Hepatocyte (in vitro differentiated cells): ENCODE measurements around the gene JAG1.

ENCODE experiments used
- CTCF ChIP-seq: fragments of 200-600 bp; sonication (generic); IDR thresholded peaks from 2 replicates; pipeline ENCODE4 v1.5.1; 2016; ENCODE audit warnings: antibody characterized with exemption, mild to moderate bottlenecking; ENCODE audit not compliant: poor library complexity
- EZH2 ChIP-seq: fragments of 200-600 bp; sonication (generic); IDR thresholded peaks from 2 replicates; pipeline ENCODE4 v1.6.1; 2016; ENCODE audit warnings: antibody characterized with exemption, mild to moderate bottlenecking, borderline replicate concordance

- no peak for TF ChIP-seq CTCF
- no peak for TF ChIP-seq EZH2
These were observed 40.6 kb upstream of the JAG1 start for GRCh38 chr20:10714236-10714975.
